GM03348 (cell line): Measurements from ENCODE around the gene SPATA46.

ENCODE experiments used
- DNase-seq: peaks from one replicate; pipeline ENCODE4 v3.0.0; 2012; ENCODE audit warnings: low spot score

Gene SPATA46

DNA sequence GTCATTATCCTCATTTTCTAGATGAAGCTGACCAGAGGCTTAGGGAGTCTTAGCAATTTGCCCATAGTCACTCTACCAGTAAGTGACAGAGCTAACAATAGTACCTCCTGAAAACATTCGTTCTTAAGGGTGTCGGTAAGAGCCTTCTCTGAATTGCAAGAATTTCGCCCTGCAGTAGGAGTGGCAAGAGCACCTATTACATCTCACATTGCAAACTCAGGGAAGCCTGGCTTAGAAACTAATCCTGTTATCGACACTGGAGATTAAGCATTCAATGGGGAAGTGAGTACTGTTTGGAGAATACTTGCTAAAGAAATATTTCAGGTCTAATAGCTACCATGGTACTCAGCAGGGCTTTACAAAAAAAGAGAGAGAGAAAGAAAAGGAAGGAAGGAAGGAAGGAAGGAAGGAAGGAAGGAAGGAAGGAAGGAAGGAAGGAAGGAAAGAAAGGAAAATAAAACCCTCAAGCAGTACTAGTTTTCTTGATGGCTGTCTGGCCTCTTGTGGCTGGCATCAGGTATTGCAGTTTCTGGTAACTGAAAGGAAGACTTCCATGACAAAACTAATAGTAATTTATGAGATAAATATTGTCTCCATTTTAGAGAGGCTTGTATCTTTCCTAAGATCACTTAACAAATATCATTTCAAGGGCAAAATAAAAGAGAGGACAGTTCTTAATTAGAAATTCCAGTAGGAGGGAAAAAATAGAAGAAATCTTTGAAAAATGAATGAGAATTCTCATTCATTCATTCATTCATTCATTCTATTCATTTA is 15.3 kb upstream of the SPATA46 start:
- DNase-seq = peak; percentile 68

DNA sequence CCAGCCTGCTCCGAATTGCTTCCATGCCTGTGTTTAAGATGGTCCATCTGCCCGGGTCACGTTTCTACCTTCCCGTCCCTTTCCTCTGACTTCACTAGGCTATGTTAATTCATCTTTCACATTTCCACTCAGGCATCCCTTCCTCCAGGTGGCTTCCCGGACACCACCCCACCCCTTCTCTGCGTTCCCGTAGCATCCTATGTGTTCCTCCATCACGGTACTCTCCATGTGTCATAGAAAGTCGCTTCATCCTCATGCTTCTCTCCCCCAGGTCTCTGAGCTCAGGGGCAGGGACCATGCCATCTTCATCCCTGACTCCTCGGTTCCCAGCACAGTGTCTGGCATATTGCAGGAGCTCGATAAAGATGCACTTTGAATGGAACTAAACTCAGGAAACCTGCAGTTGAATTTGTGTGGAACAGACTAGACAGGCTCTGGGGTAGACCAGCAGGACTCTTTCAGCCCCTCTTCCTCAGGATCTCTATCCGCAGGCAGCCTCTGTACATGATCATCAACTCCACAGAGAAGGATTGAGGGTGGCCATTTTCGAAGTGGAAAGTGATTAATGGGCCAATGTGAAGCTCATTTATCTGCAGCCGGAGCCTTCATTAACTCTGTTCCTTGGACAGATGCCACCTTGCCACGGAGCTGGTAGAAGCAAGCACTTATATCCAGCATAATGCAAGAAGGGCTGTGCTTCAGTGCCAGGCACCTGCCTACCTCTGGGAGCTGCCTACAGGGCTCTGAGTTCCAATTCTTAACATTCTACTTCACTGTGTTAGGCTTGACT is 13.9 kb upstream of the SPATA46 start:
- DNase-seq = no peak

DNA sequence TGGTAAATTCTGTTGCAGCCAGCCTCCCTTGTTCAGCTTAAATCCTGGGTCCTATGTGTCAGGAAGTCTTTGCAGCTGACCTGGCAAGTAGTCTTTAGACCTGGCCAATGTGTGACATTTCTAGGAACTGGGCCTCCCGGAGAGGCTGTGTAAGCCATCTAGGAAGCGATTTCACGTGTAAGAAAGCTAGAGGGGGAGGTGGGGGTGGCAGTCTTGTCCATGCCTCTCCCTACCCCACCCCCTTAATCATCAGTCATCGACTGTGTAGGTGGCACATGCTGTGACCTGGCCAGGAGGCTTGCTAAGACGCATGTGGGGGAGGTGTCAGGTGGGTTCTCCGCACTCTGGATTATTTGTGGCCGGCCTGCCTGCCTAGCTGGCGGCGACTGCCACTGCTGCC is 13.3 kb upstream of the SPATA46 start:
- no peak for DNase-seq

DNA sequence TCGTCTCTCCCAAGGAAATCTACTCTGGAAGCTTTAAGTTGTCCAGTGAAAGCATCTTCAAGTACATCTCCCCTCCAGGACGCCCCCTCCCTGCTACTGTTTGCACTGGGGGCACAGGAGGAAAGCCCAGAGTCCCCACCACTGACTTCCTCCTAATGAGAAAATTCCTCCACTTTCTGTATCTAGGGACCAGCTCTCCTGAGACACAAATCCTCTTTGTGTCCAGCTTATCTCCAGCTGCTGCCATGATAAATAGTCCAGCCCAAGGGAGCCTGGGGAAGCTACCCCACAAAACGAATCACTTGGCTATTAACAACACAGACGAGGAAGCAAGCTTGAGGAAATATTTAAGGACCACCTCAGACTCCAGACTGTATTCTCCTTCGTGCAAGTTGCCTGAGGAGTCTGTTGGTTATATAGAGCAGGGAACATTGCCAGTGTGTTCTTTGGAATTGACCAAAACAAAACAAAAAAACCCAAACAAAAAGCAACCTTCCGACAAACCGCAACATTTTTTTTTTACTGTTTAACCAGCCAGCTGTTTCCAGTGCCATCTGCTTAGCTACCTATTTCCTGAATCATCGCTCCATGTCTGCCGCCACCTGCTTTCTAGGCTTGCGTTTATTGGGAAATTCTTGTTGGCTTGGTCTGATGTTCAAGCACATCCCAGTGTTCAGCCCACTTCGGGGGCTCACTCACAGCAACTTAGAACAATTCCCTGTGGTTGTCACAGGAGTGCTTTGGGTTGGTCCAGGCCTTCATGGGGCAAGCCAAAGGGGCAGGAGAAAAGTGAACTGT is 12.6 kb upstream of the SPATA46 start:
- no peak for DNase-seq

DNA sequence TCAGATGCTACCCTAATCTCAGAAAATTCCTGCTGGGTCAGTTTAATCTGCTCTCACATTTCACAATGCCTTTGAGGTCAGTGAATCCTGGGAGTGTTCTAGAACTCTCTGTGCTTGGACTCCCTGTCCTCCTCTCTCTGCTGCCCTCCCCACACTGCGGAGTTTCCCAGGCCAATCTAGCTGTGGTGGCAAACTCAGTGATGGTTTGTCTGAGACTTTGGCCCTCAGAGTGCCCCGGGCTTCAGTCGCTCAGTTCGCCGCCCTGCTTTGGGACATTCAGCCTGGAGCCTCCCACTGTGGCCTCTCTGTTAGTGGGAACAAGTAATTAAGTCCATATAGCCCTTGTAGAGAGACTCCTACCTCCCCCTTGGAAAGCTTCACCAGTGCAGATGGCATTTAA is 12.0 kb upstream of the SPATA46 start:
- no peak for DNase-seq

DNA sequence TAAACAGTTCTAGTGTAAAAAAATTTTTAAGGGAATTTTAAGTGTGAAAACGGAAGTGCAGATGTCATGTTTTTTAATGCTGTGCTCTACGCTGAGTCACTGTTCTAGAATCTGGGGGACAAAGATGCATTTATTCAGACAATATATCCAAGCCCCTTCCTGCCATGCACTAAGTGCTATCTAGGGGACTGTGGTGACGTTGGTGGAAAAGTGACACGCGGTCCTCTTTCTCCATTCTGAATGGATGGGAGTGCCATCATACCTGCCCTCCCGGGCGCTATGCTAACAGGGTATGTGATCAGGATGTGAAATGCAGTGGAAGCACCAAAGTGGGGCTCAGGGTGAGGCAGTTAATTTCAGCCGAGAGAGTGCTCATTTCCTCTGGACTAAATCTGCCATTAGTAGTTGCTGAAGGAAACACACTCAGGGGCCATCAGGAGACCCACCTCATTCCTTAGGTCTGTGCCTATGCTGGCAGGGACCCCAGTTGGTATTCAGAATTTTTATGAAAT is 11.5 kb upstream of the SPATA46 start:
- DNase-seq = no peak

DNA sequence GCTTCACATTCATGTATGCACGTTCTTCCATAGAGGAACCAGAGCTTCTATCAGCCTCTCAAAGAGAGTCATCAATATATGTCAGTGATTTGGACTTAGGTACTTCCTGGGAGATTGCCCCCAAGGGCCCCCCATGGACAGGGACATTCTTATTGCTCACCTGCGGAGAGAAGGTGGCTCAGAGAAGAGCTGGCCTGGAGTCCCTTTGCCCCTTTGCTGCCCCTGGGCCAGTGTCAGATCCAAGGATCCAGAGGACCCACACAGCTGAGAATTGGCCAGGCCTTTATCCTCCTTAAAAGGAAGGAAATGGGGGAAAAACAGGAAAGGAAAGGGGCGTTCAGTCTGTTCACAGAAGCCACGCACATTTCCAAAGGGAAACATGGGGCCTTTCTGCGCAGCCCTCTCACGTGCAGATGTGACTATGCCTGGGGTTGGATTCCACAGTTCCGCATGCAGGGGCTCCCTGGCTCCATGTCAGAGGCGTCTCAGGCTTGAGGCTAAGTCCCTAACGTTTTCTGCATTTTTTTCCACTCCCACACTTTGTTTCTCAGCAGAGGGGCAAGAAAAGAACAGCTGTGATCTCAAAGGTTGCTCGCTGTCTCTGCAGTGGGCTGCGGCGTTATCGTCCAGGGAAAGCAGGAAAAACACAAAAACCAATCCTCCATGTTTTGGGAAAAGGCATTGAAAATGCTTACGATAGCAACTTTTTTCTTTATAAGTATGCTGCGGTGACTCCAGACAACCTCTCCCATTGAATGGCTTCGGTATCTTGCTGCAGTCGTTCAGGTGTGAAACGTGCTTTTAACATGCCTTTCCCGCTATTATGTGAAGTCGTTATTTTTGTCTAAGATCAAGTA is 10.8 kb upstream of the SPATA46 start:
- no peak for DNase-seq

DNA sequence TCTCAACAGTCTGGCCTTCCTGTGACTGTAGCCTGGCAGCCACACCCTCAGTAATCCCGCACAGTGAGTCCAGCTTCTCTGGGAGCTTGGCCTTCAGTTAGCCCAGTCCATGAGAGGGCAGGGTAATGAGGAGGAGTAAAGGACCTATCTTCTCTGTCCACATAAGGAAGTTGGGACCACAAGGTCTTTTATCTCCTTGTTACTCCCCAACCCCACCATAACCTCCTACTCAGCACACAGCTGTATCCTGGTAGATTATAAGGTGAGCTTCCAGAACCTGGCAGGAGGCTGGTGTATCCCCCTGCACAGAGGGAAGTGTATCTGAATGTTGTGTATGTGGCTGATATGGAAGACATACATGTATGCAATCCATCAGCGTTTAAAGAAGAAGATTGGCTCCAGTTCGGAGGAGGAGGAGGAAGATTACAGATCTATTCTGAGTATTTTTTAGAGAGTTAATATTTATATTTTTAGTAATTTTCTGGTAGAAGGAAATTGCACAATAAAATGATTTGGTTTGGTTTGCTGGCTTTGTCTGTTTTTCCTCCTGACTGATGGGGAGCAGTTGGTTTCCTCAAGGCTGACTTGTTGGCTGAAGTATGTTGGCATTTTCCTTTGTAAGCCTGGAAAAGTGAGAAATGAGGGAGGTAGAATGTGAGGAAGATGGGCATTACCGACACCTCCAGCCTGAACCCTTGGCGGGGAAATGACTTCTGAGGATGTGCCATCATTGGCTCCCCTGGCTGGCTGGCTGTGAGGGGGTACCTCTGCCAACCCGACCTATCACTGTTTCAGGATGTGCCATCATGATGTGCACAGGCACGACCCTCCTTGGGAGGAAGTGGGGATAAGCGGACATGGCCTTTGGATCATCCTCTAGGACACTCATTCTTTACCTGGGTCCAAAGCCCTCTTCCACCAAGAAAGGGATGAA is 9.9 kb upstream of the SPATA46 start:
- no peak for DNase-seq

DNA sequence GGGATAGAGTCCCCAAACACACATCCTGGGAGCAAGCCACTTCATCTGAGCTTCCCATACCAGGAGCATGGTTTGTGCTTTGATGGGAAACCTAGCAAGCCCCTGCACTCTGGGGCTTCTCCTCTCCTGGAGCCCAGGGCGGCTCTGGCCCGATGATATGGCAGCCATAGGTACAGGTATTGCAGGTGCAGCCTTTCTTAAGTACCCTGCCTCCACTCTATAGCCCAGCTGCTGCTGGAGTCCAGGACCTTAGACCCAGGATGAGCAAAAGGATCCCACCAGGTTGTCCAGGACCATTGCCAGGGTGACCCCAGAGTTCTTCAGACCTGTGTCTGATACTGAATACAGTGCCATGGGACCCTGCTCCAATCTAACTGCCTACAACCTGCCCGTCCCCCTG is 9.0 kb upstream of the SPATA46 start:
- DNase-seq = no peak

DNA sequence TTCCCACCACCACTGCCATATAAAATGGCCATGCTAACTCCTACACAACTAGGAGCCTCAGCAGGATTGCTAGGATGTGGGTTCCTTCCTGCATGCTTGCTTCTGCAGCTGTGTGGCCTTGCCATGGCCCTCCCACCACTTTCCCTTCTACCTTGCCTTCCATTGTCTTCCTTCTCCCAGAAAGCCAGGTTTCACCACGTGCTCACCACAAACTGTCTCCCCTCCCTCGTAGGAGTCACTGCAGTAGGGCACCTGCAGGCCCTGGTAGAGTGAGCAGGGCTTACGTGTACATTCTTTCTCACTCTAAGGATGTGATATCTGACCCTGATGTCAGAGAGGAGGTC is 8.6 kb upstream of the SPATA46 start:
- no peak for DNase-seq

DNA sequence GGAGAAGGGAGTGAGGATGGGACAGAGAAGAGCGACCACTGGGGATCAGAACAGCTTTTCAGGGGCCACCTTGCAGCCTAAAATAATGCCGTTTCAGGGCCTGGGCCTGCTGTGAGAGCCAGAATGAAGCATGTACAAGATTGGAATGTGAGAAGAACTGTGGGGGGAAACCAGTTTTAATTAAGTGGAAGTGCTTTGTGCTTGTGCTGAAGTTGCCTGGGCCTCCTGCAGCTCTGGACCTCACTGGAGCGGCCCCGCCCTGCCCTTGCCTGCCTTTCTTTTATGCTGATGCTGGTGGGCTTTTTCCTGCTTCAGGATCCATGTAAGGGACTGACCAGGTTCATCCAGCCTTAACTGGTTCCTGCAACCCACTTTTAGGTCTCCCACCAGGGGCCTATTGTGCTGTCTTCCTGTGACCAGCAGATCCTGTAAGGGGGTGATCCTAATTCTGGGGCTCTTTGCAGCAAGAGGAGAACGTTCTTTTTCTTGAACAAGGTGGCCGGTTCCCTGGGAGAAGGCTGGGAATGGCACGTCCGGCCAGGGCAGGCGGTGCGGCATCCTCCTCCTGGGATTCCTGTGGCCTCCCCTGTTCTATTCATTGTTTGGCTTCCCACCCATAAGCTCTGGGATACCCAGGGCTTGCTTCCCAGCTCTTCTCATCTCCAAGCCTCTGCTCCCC is 8.1 kb upstream of the SPATA46 start:
- DNase-seq = no peak

DNA sequence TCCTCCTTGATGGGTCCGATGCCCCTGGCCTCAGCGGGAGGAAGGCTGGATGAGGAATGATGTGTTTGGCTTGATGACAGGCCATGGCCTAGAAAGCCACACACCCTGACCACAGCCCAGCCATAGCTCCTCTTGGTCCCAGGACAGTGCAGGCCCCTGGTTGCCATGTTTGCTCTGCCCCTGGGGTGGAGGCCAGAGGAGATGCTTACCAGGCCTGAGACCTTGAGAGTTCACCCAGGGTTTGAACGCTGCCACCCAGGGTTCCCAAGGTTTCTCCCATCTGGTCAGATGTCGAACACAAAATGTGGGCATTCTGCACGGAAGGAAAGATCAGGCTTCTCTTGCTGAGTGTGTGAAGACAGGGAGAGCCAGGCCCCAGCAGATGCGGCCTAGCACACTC is 7.5 kb upstream of the SPATA46 start:
- DNase-seq = no peak

DNA sequence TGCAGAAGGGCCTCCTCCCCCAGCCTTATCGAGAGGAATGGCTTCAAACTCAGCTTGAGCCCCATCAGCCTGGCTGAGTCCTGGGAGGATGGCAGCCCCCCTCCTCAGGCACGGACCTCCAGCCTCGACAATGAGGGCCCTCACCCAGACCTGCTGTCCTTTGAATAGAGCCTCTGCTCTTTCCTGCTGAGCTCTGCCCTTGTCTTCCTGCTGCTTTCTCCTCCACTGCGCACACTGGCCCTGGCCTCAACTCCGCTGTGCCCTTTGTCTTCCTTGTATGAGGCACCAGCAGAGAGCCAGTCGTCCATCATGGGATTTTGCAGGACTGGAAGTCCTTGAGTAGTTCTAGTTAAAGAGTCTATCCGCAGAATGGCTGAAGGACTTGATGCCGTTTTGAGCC is 6.9 kb upstream of the SPATA46 start:
- no peak for DNase-seq

DNA sequence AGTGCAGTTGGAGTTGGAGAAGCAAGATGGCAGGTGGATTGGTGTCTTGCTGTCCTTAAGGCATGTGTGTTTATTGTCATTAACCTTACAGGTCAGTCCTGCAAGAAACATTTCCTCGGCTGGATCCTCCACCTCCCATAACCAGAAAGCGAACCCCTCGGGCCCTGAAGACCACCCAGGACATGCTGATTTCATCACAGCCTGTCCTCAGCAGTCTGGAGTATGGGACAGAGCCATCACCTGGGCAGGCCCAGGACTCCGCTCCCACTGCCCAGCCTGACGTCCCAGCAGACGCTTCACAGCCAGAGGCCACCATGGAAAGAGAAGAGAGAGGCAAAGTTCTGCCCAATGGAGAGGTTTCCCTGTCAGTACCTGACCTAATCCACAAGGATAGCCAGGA is 6.4 kb upstream of the SPATA46 start:
- DNase-seq = no peak

DNA sequence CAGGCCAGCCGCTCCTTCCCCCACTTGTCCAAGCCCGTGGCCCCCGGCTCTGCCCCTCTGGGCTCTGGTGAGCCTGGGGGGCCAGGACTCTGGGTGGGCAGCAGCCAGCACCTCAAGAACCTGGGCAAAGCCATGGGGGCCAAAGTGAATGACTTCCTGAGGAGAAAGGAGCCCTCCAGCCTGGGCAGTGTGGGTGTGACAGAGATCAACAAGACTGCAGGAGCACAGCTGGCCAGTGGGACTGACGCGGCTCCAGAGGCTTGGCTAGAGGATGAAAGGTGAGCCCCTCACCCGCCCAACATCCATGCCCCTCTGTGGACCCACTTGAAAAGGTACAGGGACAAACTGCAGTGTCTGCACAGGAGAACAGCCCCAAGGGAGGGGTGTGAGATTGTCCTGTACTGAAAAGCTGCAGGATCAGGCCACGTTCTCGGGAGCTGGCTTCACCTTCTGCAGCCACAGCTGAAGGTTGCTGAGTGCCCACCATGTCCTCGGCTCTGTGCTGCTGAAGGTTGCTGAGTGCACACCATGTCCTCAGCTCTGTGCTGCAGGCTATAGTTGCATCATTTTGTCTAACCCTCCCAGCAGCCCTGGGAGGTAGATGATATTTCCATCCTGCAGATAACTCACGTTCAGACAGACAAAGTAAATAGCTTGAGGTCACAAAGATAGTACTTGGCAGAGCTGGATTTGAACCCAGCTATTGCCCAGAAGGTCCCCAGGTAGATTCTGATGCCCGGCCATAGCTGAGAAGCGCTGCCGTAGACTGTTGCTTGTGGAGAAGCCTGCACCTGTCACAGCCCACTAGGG is 5.5 kb upstream of the SPATA46 start:
- DNase-seq = no peak

DNA sequence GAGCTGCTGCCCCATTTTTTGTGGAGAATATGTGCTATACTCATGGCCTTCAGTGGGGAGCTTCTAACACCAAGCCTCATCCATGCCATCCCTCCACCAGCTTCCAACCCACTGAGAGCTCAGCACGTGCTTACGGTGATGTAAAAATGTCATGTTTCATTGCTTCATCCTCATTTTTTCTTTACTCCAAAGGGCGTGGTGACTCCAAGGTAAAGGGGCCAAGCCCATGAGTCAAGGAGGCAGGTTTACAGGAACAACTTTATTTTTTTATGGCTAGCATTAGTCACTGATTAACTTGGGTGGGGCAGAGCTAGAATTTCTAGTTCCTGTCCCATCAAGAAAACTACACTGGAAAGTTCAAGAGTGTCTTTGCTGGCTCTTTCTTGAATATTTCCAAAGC is 4.7 kb upstream of the SPATA46 start, which contains the start of gene C1orf226:
Gene C1orf226 (plus strand): TSS at position 346 of the 400 bp plus-strand sequence. CDS start 174 bp downstream, outside the sequence.
- no peak for DNase-seq

DNA sequence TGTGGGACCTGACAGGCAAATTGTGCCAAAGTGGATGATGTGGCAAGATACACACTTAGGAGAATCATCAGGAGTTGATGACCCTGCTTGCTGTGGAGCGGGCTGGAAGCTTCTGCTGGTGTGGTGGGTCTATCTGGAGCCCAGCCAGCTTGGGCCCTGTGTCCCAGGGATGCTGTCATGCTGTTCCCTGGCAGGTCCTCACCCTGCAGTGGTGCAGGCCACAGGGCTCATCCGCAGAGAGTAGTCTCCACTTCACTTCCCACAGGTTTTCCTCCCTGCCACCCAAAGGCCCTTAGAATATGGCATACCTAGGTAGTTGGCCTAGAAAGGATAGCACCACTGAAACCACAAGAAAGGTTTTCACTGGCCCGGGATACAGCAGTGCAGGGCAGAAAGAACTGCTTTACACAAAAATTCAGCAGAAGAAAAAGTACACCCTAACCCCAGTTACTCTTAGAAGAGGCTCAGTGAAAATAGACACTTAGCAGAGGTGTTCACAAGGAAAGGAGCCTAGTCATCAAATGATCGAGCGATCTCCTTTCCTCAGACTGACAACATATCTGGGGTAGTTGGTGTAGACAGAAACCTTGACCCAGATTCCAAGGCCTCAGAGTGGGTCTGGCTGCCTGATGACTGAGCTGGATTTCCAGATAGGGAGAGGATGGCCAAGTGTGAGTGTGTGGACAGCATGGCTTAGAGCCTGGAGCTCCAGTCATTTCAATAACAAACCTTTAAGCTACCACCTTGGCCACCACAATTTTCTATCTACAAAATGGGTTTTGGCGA is 3.6 kb upstream of the SPATA46 start:
- no peak for DNase-seq

DNA sequence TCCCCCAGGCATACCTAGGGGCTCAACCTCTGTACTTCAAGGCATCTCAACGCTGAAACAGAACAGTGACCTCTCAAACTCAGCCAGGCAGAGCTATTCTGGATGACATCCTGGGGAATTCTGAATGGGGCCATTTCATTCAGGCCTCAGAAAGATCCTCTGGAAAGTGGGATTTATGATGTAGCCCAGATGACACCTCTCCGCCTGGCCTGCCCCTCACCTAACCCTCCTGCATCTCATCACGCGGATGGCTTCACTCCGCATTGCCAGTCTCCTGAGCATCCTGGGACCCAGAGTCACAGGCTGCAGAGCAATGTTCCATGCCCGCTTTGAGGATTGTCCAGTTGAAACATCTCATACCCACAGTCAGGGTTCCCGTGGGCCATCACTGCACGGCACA is 1.2 kb downstream of the SPATA46 start:
- no peak for DNase-seq
